ENCODE results near the gene EVX2.
A peak's percentile ranks its signal among the peaks of the same experiment; 100 is the strongest.

The EVX2 gene

GRCh38 chr2:176114930-176115625, 31.3 kb upstream of the EVX2 start:
- H3K4me3 Mint-ChIP-seq = no peak overlapping the region
- H3K27ac Mint-ChIP-seq = no peak overlapping the region
- peaks cover 9% of the 10 kb centered on the region for H3K36me3 Mint-ChIP-seq (ENCODE audit: low read depth)

GRCh38 chr2:176114120-176114929, 30.6 kb upstream of the EVX2 start:
- H3K9me3 Mint-ChIP-seq = peaks cover 15% of the 10 kb centered on the region
- H3K27me3 Mint-ChIP-seq = peaks cover 96% of the 10 kb centered on the region
- peaks cover 2% of the 10 kb centered on the region for H3K4me1 Mint-ChIP-seq (ENCODE audit: low read depth)
- H3K36me3 Mint-ChIP-seq (ENCODE audit: low read depth) = peaks cover 12% of the 10 kb centered on the region
- H3K4me3 Mint-ChIP-seq = no peak overlapping the region
- no peak overlapping the region for H3K27ac Mint-ChIP-seq

More at GRCh38 chr2:176114930-176115625, 31.3 kb upstream of the EVX2 start:
- Mint-ChIP-seq H3K9me3 (peaks cover 10% of the 10 kb centered on the region), H3K27me3 (peaks cover 96% of the 10 kb centered on the region), H3K4me1 (ENCODE audit: low read depth) (no peaks in the 10 kb centered on the region)

GRCh38 chr2:176112375-176113302, 28.9 kb upstream of the EVX2 start:
- H3K27ac Mint-ChIP-seq = no peak overlapping the region
- H3K9me3 Mint-ChIP-seq = peaks cover 13% of the 10 kb centered on the region
- H3K36me3 Mint-ChIP-seq (ENCODE audit: low read depth) = peaks cover 14% of the 10 kb centered on the region
- peaks cover 92% of the 10 kb centered on the region for H3K27me3 Mint-ChIP-seq
- H3K4me3 Mint-ChIP-seq = no peak overlapping the region
- H3K4me1 Mint-ChIP-seq (ENCODE audit: low read depth) = peaks cover 12% of the 10 kb centered on the region

GRCh38 chr2:176111846-176112374, 28.1 kb upstream of the EVX2 start:
- Mint-ChIP-seq H3K4me1 (ENCODE audit: low read depth) (peaks cover 15% of the 10 kb centered on the region), H3K9me3 (peaks cover 11% of the 10 kb centered on the region), H3K36me3 (ENCODE audit: low read depth) (peaks cover 12% of the 10 kb centered on the region), H3K4me3 (no peak overlapping the region), H3K27me3 (peaks cover 90% of the 10 kb centered on the region), H3K27ac (no peak overlapping the region)

GRCh38 chr2:176111309-176111663, 27.5 kb upstream of the EVX2 start:
- H3K27me3 Mint-ChIP-seq = peaks cover 87% of the 10 kb centered on the region
- H3K4me1 Mint-ChIP-seq (ENCODE audit: low read depth) = peaks cover 19% of the 10 kb centered on the region
- H3K4me3 Mint-ChIP-seq = no peak overlapping the region

DNA sequence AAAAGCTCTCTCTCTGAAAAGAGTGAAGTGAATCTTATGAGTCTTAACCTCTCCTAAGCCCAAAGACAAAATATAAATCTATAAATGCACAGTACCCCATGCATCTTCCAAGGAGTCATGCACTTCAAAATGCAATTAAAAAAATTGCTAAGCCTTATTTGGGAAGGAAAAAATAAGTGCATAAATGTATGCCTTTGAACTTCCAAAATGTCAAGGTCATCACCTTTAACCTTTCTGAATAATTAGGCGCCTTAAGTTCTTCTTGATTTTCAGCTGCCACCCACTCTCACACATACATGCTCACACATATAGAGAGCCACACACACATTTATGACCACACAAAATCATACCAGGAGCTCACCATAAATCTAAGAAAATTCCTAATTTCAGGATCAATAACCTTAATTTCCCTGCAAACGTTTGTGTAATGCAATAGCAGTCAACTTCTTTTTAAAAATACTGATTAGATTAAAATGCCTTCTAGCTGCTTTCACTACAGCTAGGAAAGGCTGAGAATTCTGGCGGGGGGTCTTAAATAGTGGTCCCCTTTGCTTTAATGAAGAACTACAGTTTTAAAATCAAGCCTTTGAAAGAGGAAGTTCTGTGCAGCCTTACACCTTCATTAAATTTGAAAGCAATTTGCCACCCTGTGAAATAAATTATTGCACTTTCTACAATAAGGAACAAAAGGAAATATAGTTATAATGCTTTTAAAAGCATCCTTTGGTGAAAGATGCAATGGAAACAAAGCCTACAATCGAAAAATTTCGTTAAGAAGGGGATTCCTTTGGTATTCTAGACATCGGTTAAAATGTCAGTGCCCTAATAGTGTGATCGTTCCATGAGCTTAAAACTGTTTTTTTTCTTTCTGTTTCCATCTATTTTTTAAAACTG, 26.9 kb upstream of the EVX2 start:
- Mint-ChIP-seq H3K27ac (peak overlapping the region; percentile 11), H3K9me3 (peaks cover 10% of the 10 kb centered on the region), H3K27me3 (peaks cover 88% of the 10 kb centered on the region)

More at GRCh38 chr2:176111309-176111663, 27.5 kb upstream of the EVX2 start:
- Mint-ChIP-seq H3K36me3 (ENCODE audit: low read depth) (peaks cover 9% of the 10 kb centered on the region), H3K9me3 (peaks cover 10% of the 10 kb centered on the region), H3K27ac (peak overlapping the region; percentile 11)

DNA sequence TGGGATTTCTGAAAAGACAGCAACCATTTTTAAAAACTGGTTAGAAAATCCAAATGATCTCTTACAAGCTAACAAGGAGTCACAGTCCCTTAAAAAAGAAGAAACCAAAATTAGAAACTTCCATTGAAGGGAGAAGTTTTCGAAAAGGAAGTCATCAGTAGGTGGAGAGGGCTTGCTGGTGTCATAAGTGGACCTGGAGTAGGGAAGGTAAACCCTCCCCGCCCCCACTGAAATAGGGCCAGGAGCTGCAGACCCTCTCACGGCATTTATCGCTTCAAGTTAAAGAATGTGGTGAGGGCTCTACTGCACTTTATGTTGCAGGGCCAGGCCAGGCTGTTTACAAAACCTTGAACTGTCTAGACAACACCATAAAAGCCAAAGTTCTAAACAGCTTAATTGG, 26.2 kb upstream of the EVX2 start:
- H3K4me3 Mint-ChIP-seq = no peak overlapping the region
- peaks cover 9% of the 10 kb centered on the region for H3K36me3 Mint-ChIP-seq (ENCODE audit: low read depth)
- peaks cover 88% of the 10 kb centered on the region for H3K27me3 Mint-ChIP-seq
- peaks cover 10% of the 10 kb centered on the region for H3K9me3 Mint-ChIP-seq
- H3K4me1 Mint-ChIP-seq (ENCODE audit: low read depth) = peaks cover 25% of the 10 kb centered on the region
- peak overlapping the region; percentile 50 for H3K27ac Mint-ChIP-seq

More for the DNA sequence above, 26.9 kb upstream of the EVX2 start:
- Mint-ChIP-seq H3K4me1 (ENCODE audit: low read depth) (peaks cover 25% of the 10 kb centered on the region), H3K4me3 (no peak overlapping the region), H3K36me3 (ENCODE audit: low read depth) (peaks cover 9% of the 10 kb centered on the region)

GRCh38 chr2:176109192-176109901, 25.6 kb upstream of the EVX2 start:
- peaks cover 26% of the 10 kb centered on the region for H3K4me1 Mint-ChIP-seq (ENCODE audit: low read depth)
- peaks cover 88% of the 10 kb centered on the region for H3K27me3 Mint-ChIP-seq
- peak overlapping the region; percentile 51 for H3K4me3 Mint-ChIP-seq
- peaks cover 10% of the 10 kb centered on the region for H3K9me3 Mint-ChIP-seq
- H3K36me3 Mint-ChIP-seq (ENCODE audit: low read depth) = peaks cover 9% of the 10 kb centered on the region
- peak overlapping the region; percentile 50 for H3K27ac Mint-ChIP-seq

DNA sequence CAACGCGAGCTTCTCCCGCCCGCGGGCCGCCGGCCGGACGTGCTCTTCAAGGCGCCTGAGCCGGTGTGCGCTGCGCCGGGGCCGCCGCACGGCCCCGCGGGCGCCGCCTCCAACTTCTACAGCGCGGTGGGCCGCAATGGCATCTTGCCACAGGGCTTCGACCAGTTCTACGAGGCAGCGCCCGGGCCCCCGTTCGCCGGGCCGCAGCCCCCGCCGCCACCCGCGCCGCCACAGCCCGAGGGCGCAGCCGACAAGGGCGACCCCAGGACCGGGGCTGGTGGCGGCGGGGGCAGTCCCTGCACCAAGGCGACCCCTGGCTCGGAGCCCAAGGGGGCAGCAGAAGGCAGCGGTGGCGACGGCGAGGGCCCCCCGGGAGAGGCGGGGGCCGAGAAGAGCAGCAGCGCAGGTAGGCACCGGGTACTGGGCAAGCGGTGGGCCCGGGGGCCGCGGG, 24.0 kb upstream of the EVX2 start:
- H3K4me1 Mint-ChIP-seq (ENCODE audit: low read depth) = peaks cover 31% of the 10 kb centered on the region
- no peak overlapping the region for H3K27ac Mint-ChIP-seq
- peaks cover 9% of the 10 kb centered on the region for H3K36me3 Mint-ChIP-seq (ENCODE audit: low read depth)
- H3K4me3 Mint-ChIP-seq = no peak overlapping the region
- H3K27me3 Mint-ChIP-seq = peaks cover 88% of the 10 kb centered on the region
- peaks cover 6% of the 10 kb centered on the region for H3K9me3 Mint-ChIP-seq

DNA sequence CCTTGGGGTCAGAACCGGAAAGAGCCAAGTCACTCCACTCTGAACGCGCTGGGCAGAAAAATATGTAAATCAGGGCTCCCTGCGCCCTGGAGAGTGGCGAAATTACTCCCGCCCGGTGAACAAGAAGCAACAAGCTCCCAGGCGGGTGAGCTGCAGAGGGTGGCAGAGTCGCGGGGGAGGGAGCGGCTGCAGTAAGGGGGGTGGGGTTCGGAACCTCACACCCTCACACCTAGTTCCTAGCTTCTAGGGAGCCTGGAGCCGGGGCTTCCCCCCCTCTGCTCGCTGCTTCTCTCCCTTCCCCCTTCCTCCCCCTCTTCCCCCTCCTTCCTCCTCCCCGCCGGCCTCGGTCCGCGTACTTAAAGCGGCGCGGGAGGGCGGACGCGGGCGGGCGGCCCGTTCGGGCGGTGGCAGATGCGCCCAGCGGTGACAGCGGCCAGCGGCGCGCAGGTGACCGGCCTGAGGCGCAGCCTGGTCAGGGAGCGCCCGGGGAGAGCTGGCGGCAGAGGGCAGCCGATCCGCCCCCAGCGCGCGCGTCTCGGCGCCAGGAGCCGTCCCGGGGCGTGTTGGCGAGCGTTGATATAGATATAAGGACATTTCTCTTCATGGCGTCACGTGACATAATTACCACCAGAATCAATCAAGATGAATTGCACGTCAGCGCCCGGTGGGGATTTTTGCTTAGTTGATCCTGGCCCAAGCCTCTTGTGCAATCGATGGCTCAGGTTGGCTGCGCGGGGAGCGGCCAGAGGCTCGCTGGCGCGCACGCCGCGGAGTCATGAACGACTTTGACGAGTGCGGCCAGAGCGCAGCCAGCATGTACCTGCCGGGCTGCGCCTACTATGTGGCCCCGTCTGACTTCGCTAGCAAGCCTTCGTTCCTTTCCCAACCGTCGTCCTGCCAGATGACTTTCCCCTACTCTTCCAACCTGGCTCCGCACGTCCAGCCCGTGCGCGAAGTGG, 23.1 kb upstream of the EVX2 start, which contains the start of gene HOXD11:
Gene HOXD11, plus strand, starts transcription at position 700 of the 959 bp plus-strand sequence. Its CDS starts 76 bp downstream, at position 776.
- H3K27ac Mint-ChIP-seq = peak within 1 kb of the TSS; percentile 69
- peak within 1 kb of the TSS; percentile 68 for H3K4me3 Mint-ChIP-seq
- peaks cover 31% of the 10 kb centered on the region for H3K4me1 Mint-ChIP-seq (ENCODE audit: low read depth)
- H3K27me3 Mint-ChIP-seq = peaks cover 88% of the 10 kb centered on the region
- H3K36me3 Mint-ChIP-seq (ENCODE audit: low read depth) = peaks cover 9% of the 10 kb centered on the region
- peaks cover 6% of the 10 kb centered on the region for H3K9me3 Mint-ChIP-seq

GRCh38 chr2:176105730-176106580, 22.2 kb upstream of the EVX2 start:
- H3K4me3 Mint-ChIP-seq = peak overlapping the region; percentile 68
- peaks cover 6% of the 10 kb centered on the region for H3K9me3 Mint-ChIP-seq
- peaks cover 31% of the 10 kb centered on the region for H3K4me1 Mint-ChIP-seq (ENCODE audit: low read depth)
- H3K36me3 Mint-ChIP-seq (ENCODE audit: low read depth) = peaks cover 9% of the 10 kb centered on the region
- H3K27me3 Mint-ChIP-seq = peaks cover 88% of the 10 kb centered on the region
- peak overlapping the region; percentile 69 for H3K27ac Mint-ChIP-seq
